HUES48 (cell line): Measurements from ENCODE around the gene TCP11.

Experiments used
- H3K27ac ChIP-seq: one replicate; pipeline ENCODE4 v1.7.0; 2013; ENCODE audit warnings: low read depth, low read length, inconsistent platforms
- H3K27me3 ChIP-seq: 2 replicates; pipeline ENCODE4 v1.6.1; 2013; ENCODE audit warnings: mild to moderate bottlenecking, low read length; ENCODE audit not compliant: control insufficient read depth, insufficient read depth
- H3K36me3 ChIP-seq: 2 replicates; pipeline ENCODE4 v1.6.1; 2013; ENCODE audit warnings: low read length; ENCODE audit not compliant: control insufficient read depth, insufficient read depth
- H3K4me1 ChIP-seq: 2 replicates; pipeline ENCODE4 v1.6.1; 2013; ENCODE audit warnings: mild to moderate bottlenecking, low read length; ENCODE audit not compliant: control insufficient read depth, insufficient read depth
- H3K4me3 ChIP-seq: 2 replicates; pipeline ENCODE4 v1.5.1; 2013; ENCODE audit warnings: mild to moderate bottlenecking, low read depth, low read length
- H3K9ac ChIP-seq: 2 replicates; pipeline ENCODE4 v1.6.1; 2013; ENCODE audit warnings: mild to moderate bottlenecking, low read depth, low read length, moderate library complexity
- H3K9me3 ChIP-seq: 2 replicates; pipeline ENCODE4 v1.6.1; 2013; ENCODE audit warnings: low read length; ENCODE audit not compliant: control insufficient read depth, insufficient read depth

The TCP11 gene

GRCh38 chr6:35161776-35162607 is 20.9 kb upstream of the TCP11 start:
- Histone ChIP-seq H3K4me1 (peaks cover 15% of the 10 kb centered on the region; the same call in 1 of the 2 replicates), H3K36me3 (no peaks in the 10 kb centered on the region), H3K9ac (no peak overlapping the region), H3K27ac (no peak overlapping the region), H3K9me3 (no peaks in the 10 kb centered on the region), H3K4me3 (no peak overlapping the region), H3K27me3 (no peaks in the 10 kb centered on the region)

GRCh38 chr6:35161266-35161665 is 20.1 kb upstream of the TCP11 start:
- Histone ChIP-seq H3K4me3 (no peak overlapping the region), H3K9me3 (no peaks in the 10 kb centered on the region), H3K27me3 (no peaks in the 10 kb centered on the region), H3K4me1 (peaks cover 14% of the 10 kb centered on the region; the same call in 1 of the 2 replicates), H3K27ac (no peak overlapping the region), H3K9ac (no peak overlapping the region), H3K36me3 (no peaks in the 10 kb centered on the region)

DNA sequence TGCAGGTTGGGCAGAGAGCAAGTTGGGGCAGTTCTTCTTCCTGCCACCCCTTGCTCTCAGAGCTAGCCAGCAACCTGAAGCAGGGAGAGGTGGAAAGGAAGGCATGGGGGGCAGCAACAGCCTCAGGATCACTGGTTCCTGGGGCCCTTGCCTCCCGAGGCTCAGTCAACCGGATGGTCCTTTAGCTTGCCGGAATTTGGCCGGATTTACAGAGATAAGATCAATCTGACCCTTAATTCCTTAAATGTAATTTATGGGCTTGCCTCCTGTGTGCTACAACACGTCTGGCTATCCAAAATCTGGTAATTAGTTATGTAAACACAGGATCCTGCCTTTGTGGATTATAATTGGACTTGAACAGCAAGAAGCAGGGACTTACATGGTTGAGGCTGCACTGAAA is 19.5 kb upstream of the TCP11 start:
- no peak overlapping the region for H3K27ac ChIP-seq
- H3K4me1 ChIP-seq = 0 out of 2 replicates have a peak, but pooled peaks cover 8% of the 10 kb centered on the region
- no peaks in the 10 kb centered on the region for H3K36me3 ChIP-seq
- H3K4me3 ChIP-seq = no peak overlapping the region
- H3K9me3 ChIP-seq = no peaks in the 10 kb centered on the region
- H3K27me3 ChIP-seq = no peaks in the 10 kb centered on the region
- no peak overlapping the region for H3K9ac ChIP-seq

DNA sequence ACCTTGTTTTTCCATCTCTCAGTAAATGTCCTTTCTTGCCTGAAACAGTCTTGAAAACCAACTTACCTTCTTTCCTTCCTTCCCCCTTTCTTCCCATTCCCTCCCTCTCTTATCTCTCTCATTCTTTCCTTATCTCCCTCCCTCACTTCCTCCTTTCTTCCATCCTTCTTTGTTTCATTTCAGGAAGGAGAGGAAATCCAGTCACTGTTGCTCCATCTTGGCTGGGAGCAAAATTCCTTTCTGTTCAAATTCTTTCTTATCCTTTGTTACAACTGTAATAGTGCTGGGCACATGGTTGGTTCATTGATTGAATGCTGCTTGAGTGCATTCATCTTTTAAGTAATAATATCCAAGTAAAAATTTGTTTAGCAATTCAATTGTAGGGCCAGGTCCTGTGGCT is 17.4 kb upstream of the TCP11 start:
- H3K4me1 ChIP-seq = 0 out of 2 replicates have a peak, but pooled peaks cover 5% of the 10 kb centered on the region
- no peaks in the 10 kb centered on the region for H3K9me3 ChIP-seq
- H3K27ac ChIP-seq = no peak overlapping the region
- H3K27me3 ChIP-seq = no peaks in the 10 kb centered on the region
- H3K9ac ChIP-seq = no peak overlapping the region
- no peaks in the 10 kb centered on the region for H3K36me3 ChIP-seq
- H3K4me3 ChIP-seq = no peak overlapping the region

DNA sequence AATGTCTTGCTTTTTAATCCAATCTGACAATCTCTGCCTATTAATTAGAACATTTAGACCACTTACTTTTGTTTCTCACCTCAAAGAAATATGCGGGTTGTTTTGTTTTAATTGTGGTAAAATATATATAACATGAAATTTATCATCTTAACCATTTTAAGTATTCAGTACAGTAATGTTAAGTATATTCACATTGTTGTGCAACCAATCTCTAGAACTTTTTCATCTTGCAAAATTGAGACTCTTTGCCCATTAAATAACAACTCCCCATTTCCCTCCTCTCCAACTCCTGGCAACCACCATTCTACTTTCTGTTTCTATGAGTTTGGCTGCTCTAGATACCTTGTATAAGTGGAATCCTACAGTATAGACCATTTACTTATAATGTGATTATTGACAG is 13.8 kb upstream of the TCP11 start:
- Histone ChIP-seq H3K9ac (no peak overlapping the region), H3K4me3 (no peak overlapping the region), H3K27ac (no peak overlapping the region), H3K9me3 (no peaks in the 10 kb centered on the region), H3K4me1 (no peaks in the 10 kb centered on the region), H3K36me3 (no peaks in the 10 kb centered on the region), H3K27me3 (peaks cover 6% of the 10 kb centered on the region; the same call in 1 of the 2 replicates)

- Histone ChIP-seq H3K27me3 (peaks cover 12% of the 10 kb centered on the region; the same call in 1 of the 2 replicates), H3K9ac (no peak overlapping the region), H3K36me3 (no peaks in the 10 kb centered on the region), H3K4me3 (no peak overlapping the region), H3K9me3 (no peaks in the 10 kb centered on the region), H3K27ac (no peak overlapping the region), H3K4me1 (0 out of 2 replicates have a peak, but pooled peaks cover under 1% of the 10 kb centered on the region)
Observed at GRCh38 chr6:35154262-35154661, 13.1 kb upstream of the TCP11 start.

- Histone ChIP-seq H3K9ac (no peak overlapping the region), H3K27me3 (peaks cover 15% of the 10 kb centered on the region), H3K4me1 (peaks cover 18% of the 10 kb centered on the region), H3K27ac (no peak overlapping the region), H3K36me3 (no peaks in the 10 kb centered on the region), H3K9me3 (no peaks in the 10 kb centered on the region), H3K4me3 (no peak overlapping the region)
Observed at GRCh38 chr6:35152067-35152707, 11.0 kb upstream of the TCP11 start.

DNA sequence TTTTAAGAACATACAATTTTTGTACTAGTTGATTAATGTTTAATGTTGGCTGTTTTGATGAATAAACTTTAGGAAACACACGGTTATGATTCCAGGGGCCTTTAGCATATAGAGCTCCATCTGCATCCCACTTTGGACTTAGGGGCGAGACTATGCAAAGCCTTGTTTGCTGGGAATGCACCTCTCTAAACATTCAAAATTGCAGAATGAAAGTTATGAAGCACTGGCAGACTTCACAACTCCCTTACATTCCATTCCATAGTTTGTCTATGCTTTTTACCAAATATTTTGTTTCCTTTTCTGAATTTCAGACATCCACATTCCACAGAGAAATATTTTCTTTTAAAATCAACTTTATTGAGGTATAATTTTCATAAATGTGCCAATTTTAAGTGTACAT is 10.3 kb upstream of the TCP11 start:
- Histone ChIP-seq H3K27me3 (peaks cover 22% of the 10 kb centered on the region), H3K4me1 (peaks cover 25% of the 10 kb centered on the region), H3K9ac (no peak overlapping the region), H3K4me3 (no peak overlapping the region), H3K27ac (no peak overlapping the region), H3K36me3 (no peaks in the 10 kb centered on the region), H3K9me3 (no peaks in the 10 kb centered on the region)

DNA sequence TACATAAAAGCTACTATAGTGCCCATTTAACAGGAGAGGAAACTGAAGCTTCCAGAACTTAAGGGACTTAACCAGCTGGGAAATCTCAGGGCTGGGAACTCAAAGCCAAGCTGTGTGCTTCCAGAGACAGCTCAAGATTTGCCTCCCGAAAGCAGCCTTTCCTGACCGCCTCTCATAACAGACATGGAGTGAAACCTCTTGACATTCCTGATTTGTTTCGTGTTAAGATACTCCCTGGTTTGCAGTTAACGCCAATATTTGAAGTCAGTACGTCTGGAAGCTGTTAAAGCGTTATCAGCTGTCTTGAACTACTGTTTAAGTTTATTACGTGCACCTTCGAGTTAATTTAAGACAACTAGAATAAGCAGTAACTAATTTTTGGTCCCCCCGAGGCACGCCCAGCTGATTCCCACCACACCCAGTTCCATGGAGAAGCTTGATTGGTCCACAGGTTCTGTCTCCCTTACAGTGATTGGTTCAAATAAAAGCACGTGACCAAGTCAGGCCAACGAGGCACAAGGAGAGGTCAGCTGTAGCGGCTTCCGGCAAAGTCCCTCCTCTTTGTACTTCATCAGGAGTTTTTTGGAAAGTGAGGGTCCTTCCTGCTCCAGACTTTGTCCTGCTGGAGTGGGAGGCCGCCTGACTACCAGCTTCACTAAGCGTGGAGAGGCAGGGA is 8.9 kb upstream of the TCP11 start:
- Histone ChIP-seq H3K27me3 (peaks cover 22% of the 10 kb centered on the region), H3K9me3 (no peaks in the 10 kb centered on the region), H3K4me1 (peaks cover 28% of the 10 kb centered on the region), H3K36me3 (no peaks in the 10 kb centered on the region), H3K4me3 (no peak overlapping the region), H3K9ac (no peak overlapping the region), H3K27ac (no peak overlapping the region)

GRCh38 chr6:35148167-35148741 is 7.1 kb upstream of the TCP11 start:
- H3K27me3 ChIP-seq = peaks cover 22% of the 10 kb centered on the region
- peak overlapping the region; percentile 2 for H3K4me3 ChIP-seq
- no peaks in the 10 kb centered on the region for H3K9me3 ChIP-seq
- no peaks in the 10 kb centered on the region for H3K36me3 ChIP-seq
- H3K27ac ChIP-seq = peak overlapping the region; percentile 80
- H3K4me1 ChIP-seq = peaks cover 28% of the 10 kb centered on the region
- no peak overlapping the region for H3K9ac ChIP-seq
